Activated B cell treated with CpG ODN at 0.5 μM for 24 hours (primary cell): Measurements from ENCODE around the gene BRAT1. TPM values are rescaled to one million over a fixed set of nuclear protein-coding genes. Genes with fewer than 3 reads are reported as not detected.

Experiments
- ATAC-seq: fragments of 200-7000 bp; cut with Tn5 transposase; one replicate; pipeline ENCODE4 v1.10.0; 2021; ENCODE audit warnings: low read depth, mild to moderate bottlenecking, moderate library complexity
- CTCF ChIA-PET: fragments of 350-600 bp; sonication (Branson Sonifier 250); formaldehyde crosslinking; loops from one replicate; lab custom pipeline; 2021; ENCODE audit warnings: antibody characterized with exemption; lab: Charles Lee
- POLR2A ChIA-PET: fragments of 350-600 bp; sonication (Branson Sonifier 250); formaldehyde crosslinking; loops from one replicate; lab custom pipeline; 2021; ENCODE audit warnings: antibody characterized with exemption; lab: Charles Lee
- DNase-seq: peaks from one replicate; pipeline ENCODE4 v3.0.0; 2022
- H3K27ac Mint-ChIP-seq: one replicate; pipeline ENCODE4 v1.8.0; 2020; ENCODE audit warnings: mixed read lengths
- H3K27me3 Mint-ChIP-seq: one replicate; pipeline ENCODE4 v1.8.0; 2021; ENCODE audit warnings: mixed read lengths
- H3K36me3 Mint-ChIP-seq: one replicate; pipeline ENCODE4 v1.8.0; 2021; ENCODE audit warnings: low read depth, mixed read lengths
- H3K4me1 Mint-ChIP-seq: one replicate; pipeline ENCODE4 v1.8.0; 2021; ENCODE audit warnings: mixed read lengths
- H3K4me3 Mint-ChIP-seq: one replicate; pipeline ENCODE4 v1.8.0; 2020; ENCODE audit warnings: mild to moderate bottlenecking, mixed read lengths
- H3K9me3 Mint-ChIP-seq: one replicate; pipeline ENCODE4 v1.8.0; 2020; ENCODE audit warnings: mixed read lengths
- intact Hi-C: fragments of 100-400 bp; cut with micrococcal nuclease; formaldehyde crosslinking; loops from one replicate; pipeline ENCODE4 v1.15.1; 2024
- total RNA-seq: library from RNA; stranded (reverse); gene quantifications from 2 replicates; pipeline ENCODE4 v1.2.3, GENCODE V29; 2022
- TF ChIP-seq, protein P1 (sequence below): fragments of 200-600 bp; IDR thresholded peaks from one replicate; pipeline ENCODE4 v1.8.0; 2022; ENCODE audit warnings: antibody characterized with exemption, mild to moderate bottlenecking

BRAT1 gene
- total RNA-seq, 1 donor from 2014 or later: 31.7 TPM

DNA sequence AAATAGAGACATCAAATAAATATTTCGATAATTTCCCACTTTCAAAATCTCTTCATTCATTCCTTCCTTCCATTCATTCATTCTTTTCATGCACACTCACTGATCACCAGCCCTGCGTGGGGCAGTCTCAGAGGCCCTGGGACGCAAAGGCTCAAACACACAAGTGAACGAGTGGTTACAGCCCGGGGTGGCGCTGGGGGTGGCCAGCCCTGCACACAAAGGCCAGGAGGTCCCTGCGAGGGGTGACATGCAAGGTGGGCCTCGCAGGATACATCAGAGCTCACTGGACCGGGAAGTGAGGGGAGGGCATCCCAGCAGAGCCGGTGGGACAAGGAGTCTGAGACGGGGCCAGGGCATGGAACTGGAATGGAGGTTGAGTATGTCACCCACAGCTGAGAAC is 46.6 kb upstream of the BRAT1 start:
- Mint-ChIP-seq H3K4me3 (no peak overlapping the region), H3K9me3 (no peaks in the 10 kb centered on the region), H3K36me3 (peaks cover 10% of the 10 kb centered on the region), H3K27ac (no peak overlapping the region), H3K27me3 (no peaks in the 10 kb centered on the region), H3K4me1 (peaks cover 4% of the 10 kb centered on the region)
- ATAC-seq: no peak
- DNase-seq: no peak
- TF ChIP-seq, protein P1, sequence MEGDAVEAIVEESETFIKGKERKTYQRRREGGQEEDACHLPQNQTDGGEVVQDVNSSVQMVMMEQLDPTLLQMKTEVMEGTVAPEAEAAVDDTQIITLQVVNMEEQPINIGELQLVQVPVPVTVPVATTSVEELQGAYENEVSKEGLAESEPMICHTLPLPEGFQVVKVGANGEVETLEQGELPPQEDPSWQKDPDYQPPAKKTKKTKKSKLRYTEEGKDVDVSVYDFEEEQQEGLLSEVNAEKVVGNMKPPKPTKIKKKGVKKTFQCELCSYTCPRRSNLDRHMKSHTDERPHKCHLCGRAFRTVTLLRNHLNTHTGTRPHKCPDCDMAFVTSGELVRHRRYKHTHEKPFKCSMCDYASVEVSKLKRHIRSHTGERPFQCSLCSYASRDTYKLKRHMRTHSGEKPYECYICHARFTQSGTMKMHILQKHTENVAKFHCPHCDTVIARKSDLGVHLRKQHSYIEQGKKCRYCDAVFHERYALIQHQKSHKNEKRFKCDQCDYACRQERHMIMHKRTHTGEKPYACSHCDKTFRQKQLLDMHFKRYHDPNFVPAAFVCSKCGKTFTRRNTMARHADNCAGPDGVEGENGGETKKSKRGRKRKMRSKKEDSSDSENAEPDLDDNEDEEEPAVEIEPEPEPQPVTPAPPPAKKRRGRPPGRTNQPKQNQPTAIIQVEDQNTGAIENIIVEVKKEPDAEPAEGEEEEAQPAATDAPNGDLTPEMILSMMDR: no peak
- POLR2A ChIA-PET: interaction anchor here (0.6 kb wide), 1 partner anchor 84 kb away, joined by 5 read pairs; no protein-coding TSS in a partner anchor
- intact Hi-C loops: no loop called here
- CTCF ChIA-PET: no interaction called here

DNA sequence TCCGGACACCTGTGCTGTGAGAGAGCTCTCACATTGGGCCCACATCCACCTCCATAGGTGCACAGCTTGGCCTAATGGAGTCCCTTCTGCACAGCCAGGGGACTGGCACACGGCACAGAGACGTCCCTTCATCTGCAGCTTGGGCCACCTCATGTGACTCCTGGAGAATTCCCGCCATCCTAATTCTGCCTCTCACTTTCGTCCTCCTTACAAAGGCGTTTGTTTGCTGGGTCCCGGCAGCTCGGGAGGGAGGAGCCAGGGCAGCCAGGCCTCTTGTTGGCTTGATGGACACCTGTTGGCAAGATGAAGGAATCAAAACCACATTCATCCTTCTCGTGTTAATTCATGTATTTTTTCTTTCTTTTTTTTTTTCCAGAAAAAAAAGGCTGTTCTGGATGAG is 45.7 kb upstream of the BRAT1 start:
- TF ChIP-seq, protein P1: no peak
- ATAC-seq (no peak), DNase-seq (no peak)
- ChIA-PET CTCF (no interaction called here), POLR2A (interaction anchor here (0.6 kb wide), 1 partner anchor 30 kb away, joined by 5 read pairs; no protein-coding TSS in a partner anchor)
- H3K27me3 Mint-ChIP-seq: no peaks in the 10 kb centered on the region
- no peak overlapping the region for H3K27ac Mint-ChIP-seq
- H3K36me3 Mint-ChIP-seq: peaks cover 10% of the 10 kb centered on the region
- H3K9me3 Mint-ChIP-seq: no peaks in the 10 kb centered on the region
- no peak overlapping the region for H3K4me3 Mint-ChIP-seq
- H3K4me1 Mint-ChIP-seq: peaks cover 4% of the 10 kb centered on the region
- intact Hi-C loops: no loop called here

DNA sequence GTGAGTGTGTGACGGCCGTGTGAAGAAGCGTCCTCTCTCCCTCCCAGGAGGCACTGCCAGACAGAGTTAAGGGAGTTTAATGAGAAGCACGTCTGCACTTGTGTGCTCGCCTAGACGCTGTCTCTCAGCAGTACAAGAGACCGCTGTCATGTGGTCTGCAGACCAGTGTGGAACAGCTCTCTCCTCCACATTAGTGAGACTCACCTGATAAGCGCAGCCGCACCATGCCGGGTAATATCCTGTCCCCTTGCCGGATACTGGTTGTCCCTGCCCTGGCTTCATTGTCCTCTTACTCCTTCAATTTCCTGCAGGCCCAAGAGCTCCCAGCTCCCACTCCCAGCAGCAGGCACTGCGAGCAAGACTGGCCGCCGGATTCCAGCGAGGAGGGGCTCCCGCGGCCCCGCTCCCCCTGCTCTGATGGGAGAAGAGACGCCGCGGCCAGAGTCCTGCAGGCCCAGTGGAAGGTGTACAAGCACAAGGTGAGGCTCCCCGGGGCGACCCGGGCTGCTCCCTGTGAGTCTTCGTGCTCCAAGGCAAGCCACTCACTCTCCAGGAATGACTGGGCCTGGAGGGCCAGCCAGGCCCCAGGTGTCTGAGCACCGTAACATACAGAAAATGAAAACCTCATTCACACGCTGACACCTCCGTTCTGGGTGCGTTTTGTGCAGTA is 43.0 kb upstream of the BRAT1 start:
- peaks cover 10% of the 10 kb centered on the region for H3K4me1 Mint-ChIP-seq
- intact Hi-C loops: no loop called here
- CTCF ChIA-PET: no interaction called here
- H3K27me3 Mint-ChIP-seq: no peaks in the 10 kb centered on the region
- TF ChIP-seq, protein P1: no peak
- H3K36me3 Mint-ChIP-seq: peaks cover 14% of the 10 kb centered on the region
- DNase-seq: no peak
- POLR2A ChIA-PET: no interaction called here
- no peak overlapping the region for H3K4me3 Mint-ChIP-seq
- no peaks in the 10 kb centered on the region for H3K9me3 Mint-ChIP-seq
- no peak overlapping the region for H3K27ac Mint-ChIP-seq
- no peak for ATAC-seq

DNA sequence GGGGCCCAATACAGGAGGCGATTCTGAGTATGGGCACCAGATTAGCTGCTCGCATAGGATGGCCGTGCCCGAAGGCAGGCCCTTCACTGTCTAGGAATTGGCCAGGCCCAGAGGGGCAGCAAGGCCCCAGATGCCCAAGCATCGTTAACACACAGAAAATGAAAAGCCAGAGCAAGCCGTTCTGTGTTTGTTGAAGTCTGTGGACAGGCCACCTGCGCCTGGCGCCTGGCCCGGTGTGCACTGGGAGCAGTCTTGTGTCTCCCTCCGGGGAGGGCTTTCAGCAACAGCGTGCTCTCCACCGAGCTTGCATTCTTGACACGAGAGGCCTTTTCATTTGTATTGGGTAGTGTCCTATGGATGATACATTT is 41.9 kb upstream of the BRAT1 start:
- Mint-ChIP-seq H3K9me3 (no peaks in the 10 kb centered on the region), H3K4me1 (peaks cover 7% of the 10 kb centered on the region), H3K27me3 (no peaks in the 10 kb centered on the region), H3K36me3 (peaks cover 19% of the 10 kb centered on the region), H3K27ac (no peak overlapping the region), H3K4me3 (no peak overlapping the region)
- ATAC-seq: no peak
- POLR2A ChIA-PET: interaction anchor here (0.5 kb wide), 1 partner anchor 176 kb away, joined by 4 read pairs; no protein-coding TSS in a partner anchor
- TF ChIP-seq, protein P1: no peak
- CTCF ChIA-PET: no interaction called here
- no peak for DNase-seq
- intact Hi-C loops: no loop called here

DNA sequence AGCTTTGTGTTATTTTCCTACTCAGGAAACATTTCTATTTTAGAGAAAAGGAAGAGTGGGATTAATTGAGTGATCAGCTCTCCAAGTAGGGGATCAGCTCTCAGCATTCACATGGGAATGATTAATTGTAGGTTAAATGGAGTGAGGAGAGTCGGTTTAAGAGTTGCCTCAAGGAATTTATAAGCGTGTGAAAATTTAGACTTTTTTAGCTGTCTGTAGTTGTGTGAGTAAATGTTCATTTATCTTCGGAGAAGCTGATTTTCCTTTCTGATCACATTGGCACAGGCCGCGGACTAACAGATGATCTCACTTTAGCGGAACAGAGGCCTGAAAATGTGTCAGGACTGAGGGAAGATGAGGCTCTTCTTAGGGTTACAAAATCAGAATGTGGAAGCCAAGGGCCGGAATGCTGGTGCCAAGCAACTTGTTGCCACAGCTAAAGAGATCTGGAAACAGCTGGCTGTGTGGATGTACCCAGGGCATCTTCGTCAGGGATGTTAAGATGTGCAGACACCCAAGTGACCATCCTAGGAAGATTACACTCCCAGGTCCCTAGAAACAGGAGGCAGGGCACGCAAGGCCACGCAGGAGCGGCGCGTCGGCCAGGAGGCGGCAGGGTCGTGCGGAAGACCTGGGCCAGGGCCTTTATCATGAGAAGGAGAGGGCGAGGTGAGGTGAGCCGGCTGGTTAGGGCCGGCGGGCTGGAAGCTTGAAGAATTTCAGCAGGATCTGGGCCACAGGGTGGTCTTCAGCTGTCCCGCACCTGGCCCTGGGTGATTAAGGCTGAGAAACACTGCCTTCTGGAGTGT is 41.3 kb upstream of the BRAT1 start:
- CTCF ChIA-PET: interaction anchor here (1.3 kb wide), 1 partner anchor 145 kb away, joined by 3 read pairs; no protein-coding TSS in a partner anchor
- Mint-ChIP-seq H3K27ac (no peak overlapping the region), H3K9me3 (no peaks in the 10 kb centered on the region), H3K4me1 (peaks cover 6% of the 10 kb centered on the region), H3K27me3 (no peaks in the 10 kb centered on the region), H3K4me3 (no peak overlapping the region), H3K36me3 (peaks cover 20% of the 10 kb centered on the region)
- ATAC-seq (no peak), DNase-seq (no peak)
- intact Hi-C loops: no loop called here
- TF ChIP-seq, protein P1: no peak
- POLR2A ChIA-PET: interaction anchor here (0.5 to 0.7 kb wide), 4 partner anchors 12 to 176 kb away, joined by 3 to 6 read pairs (median 5); no protein-coding TSS in a partner anchor
